WTC11 (cell line): ENCODE measurements around the gene CLTB. TPM values are rescaled to one million over a fixed set of nuclear protein-coding genes. Genes with fewer than 3 reads are reported as not detected.

Source experiments
- ATAC-seq: fragments of 200-7000 bp; cut with Tn5 transposase; 2 replicates; pipeline ENCODE4 v1.10.0; 2021; ENCODE audit warnings: mild to moderate bottlenecking, moderate library complexity
- CTCF ChIA-PET: fragments of 300-600 bp; sonication (Branson Sonifier 250); formaldehyde crosslinking; loops from one replicate; lab custom pipeline; 2021; ENCODE audit warnings: antibody characterized with exemption; lab: Charles Lee
- POLR2A ChIA-PET: fragments of 350-600 bp; sonication (Branson Sonifier 250); formaldehyde crosslinking; loops from one replicate; lab custom pipeline; 2021; ENCODE audit warnings: antibody characterized with exemption; lab: Charles Lee
- DNase-seq: peaks from one replicate; pipeline ENCODE4 v3.0.0; 2021; ENCODE audit warnings: low spot score
- H3K27ac Mint-ChIP-seq: 2 replicates; pipeline ENCODE4 v1.8.0; 2021; ENCODE audit warnings: mixed read lengths
- H3K27me3 Mint-ChIP-seq: 2 replicates; pipeline ENCODE4 v1.8.0; 2021; ENCODE audit warnings: low read depth, mild to moderate bottlenecking, moderate library complexity, mixed read lengths
- H3K36me3 Mint-ChIP-seq: 2 replicates; pipeline ENCODE4 v1.8.0; 2021; ENCODE audit warnings: mixed read lengths
- H3K4me1 Mint-ChIP-seq: 2 replicates; pipeline ENCODE4 v1.8.0; 2022; ENCODE audit warnings: mixed read lengths
- H3K4me3 Mint-ChIP-seq: 2 replicates; pipeline ENCODE4 v1.8.0; 2021; ENCODE audit warnings: mild to moderate bottlenecking, moderate library complexity, mixed read lengths
- H3K9me3 Mint-ChIP-seq: 2 replicates; pipeline ENCODE4 v1.8.0; 2021; ENCODE audit warnings: mixed read lengths
- AFF4 ChIP-seq: sonication (generic); formaldehyde crosslinking; IDR thresholded peaks from 2 replicates; pipeline ENCODE4 v1.8.1; 2023; ENCODE audit warnings: mild to moderate bottlenecking, missing genetic modification reagents, borderline replicate concordance
- ATF6 ChIP-seq: sonication (generic); formaldehyde crosslinking; IDR thresholded peaks from 2 replicates; pipeline ENCODE4 v1.8.1; 2023; ENCODE audit warnings: mild to moderate bottlenecking, missing genetic modification reagents
- CBFB ChIP-seq: sonication (generic); formaldehyde crosslinking; IDR thresholded peaks from 2 replicates; pipeline ENCODE4 v1.8.1; 2022; ENCODE audit warnings: mild to moderate bottlenecking, low read depth, missing genetic modification reagents
- CDX4 ChIP-seq: fragments of 250-450 bp; sonication (Bioruptor Pico); IDR thresholded peaks from 2 replicates; pipeline ENCODE4 v1.9.0; 2021; ENCODE audit warnings: moderate library complexity, mild to moderate bottlenecking, inconsistent platforms, borderline replicate concordance
- CREM ChIP-seq: sonication (generic); formaldehyde crosslinking; IDR thresholded peaks from 2 replicates; pipeline ENCODE4 v1.8.1; 2022; ENCODE audit warnings: mild to moderate bottlenecking, missing genetic modification reagents, moderate library complexity
- FOXK1 ChIP-seq: sonication (generic); formaldehyde crosslinking; IDR thresholded peaks from 2 replicates; pipeline ENCODE4 v1.8.0; 2022; ENCODE audit warnings: mild to moderate bottlenecking, moderate library complexity, missing genetic modification reagents
- FOXP4 ChIP-seq: sonication (generic); formaldehyde crosslinking; IDR thresholded peaks from 2 replicates; pipeline ENCODE4 v1.8.0; 2022; ENCODE audit warnings: mild to moderate bottlenecking, missing genetic modification reagents
- GABPB1 ChIP-seq: sonication (generic); formaldehyde crosslinking; IDR thresholded peaks from 2 replicates; pipeline ENCODE4 v1.8.1; 2023; ENCODE audit warnings: mild to moderate bottlenecking, missing genetic modification reagents
- HMGXB4 ChIP-seq: sonication (generic); formaldehyde crosslinking; IDR thresholded peaks from 2 replicates; pipeline ENCODE4 v1.8.1; 2023; ENCODE audit warnings: mild to moderate bottlenecking, moderate library complexity, missing genetic modification reagents
- IRF2 ChIP-seq: sonication (generic); formaldehyde crosslinking; IDR thresholded peaks from 2 replicates; pipeline ENCODE4 v1.8.0; 2022; ENCODE audit warnings: low read depth, missing genetic modification reagents, borderline replicate concordance
- MAX ChIP-seq: sonication (generic); formaldehyde crosslinking; IDR thresholded peaks from 2 replicates; pipeline ENCODE4 v1.8.0; 2022; ENCODE audit warnings: mild to moderate bottlenecking, missing genetic modification reagents
- MYBL2 ChIP-seq: sonication (generic); formaldehyde crosslinking; IDR thresholded peaks from 2 replicates; pipeline ENCODE4 v1.8.1; 2023; ENCODE audit warnings: mild to moderate bottlenecking, moderate library complexity, missing genetic modification reagents
- SMAD3 ChIP-seq: sonication (generic); formaldehyde crosslinking; IDR thresholded peaks from 2 replicates; pipeline ENCODE4 v1.8.0; 2022; ENCODE audit warnings: missing genetic modification reagents, mild to moderate bottlenecking, borderline replicate concordance
- SP1 ChIP-seq: sonication (generic); formaldehyde crosslinking; conservative IDR thresholded peaks from 2 replicates; pipeline ENCODE4 v1.8.1; 2022; ENCODE audit warnings: missing genetic modification reagents
- USF1 ChIP-seq: sonication (generic); formaldehyde crosslinking; IDR thresholded peaks from 2 replicates; pipeline ENCODE4 v1.8.0; 2022; ENCODE audit warnings: mild to moderate bottlenecking, missing genetic modification reagents
- ZBTB43 ChIP-seq: sonication (generic); formaldehyde crosslinking; IDR thresholded peaks from 2 replicates; pipeline ENCODE4 v1.8.1; 2023; ENCODE audit warnings: mild to moderate bottlenecking, missing genetic modification reagents
- ZNF416 ChIP-seq: fragments of 250-450 bp; sonication (Bioruptor Pico); IDR thresholded peaks from 2 replicates; pipeline ENCODE4 v1.9.0; 2021; ENCODE audit warnings: mild to moderate bottlenecking, inconsistent platforms
- total RNA-seq: library from RNA; stranded (reverse); gene quantifications from 3 replicates; pipeline ENCODE4 v1.2.3, GENCODE V29; 2021

Gene CLTB
- total RNA-seq, 1 experiment from 2014 or later = 33.8 TPM

GRCh38 chr5:176389135-176390123 lies 26.9 kb downstream of the CLTB start (continued):
- TF ChIP-seq ATF6 (CRISPR knock-in tag) = no peak
- no peak for TF ChIP-seq IRF2 (CRISPR knock-in tag)

- CTCF ChIA-PET = interaction anchor here (1.0 to 2.6 kb wide), 5 partner anchors 16 to 659 kb away, joined by 3 to 12 read pairs (median 8); partner anchors contain the start of genes CLTB, FAF2 and RNF44
- ATAC-seq (peak; percentile 92), DNase-seq (peak; percentile 99)
- Mint-ChIP-seq H3K27ac (peak within 1 kb of the TSS; percentile 100), H3K36me3 (peaks cover 30% of the 10 kb centered on the region), H3K4me1 (peaks cover 19% of the 10 kb centered on the region), H3K9me3 (no peaks in the 10 kb centered on the region), H3K27me3 (no peaks in the 10 kb centered on the region; the same call in 1 of the 2 replicates), H3K4me3 (peak within 1 kb of the TSS; percentile 99)
- POLR2A ChIA-PET = interaction anchor here (0.8 to 2.0 kb wide), 2 partner anchors 148 to 154 kb away, joined by 3 to 5 read pairs; partner anchors contain the start of gene RNF44
- TF ChIP-seq AFF4 (CRISPR knock-in tag) (no peak), MYBL2 (CRISPR knock-in tag) (peak; percentile 66), GABPB1 (CRISPR knock-in tag) (peak; percentile 74), FOXK1 (CRISPR knock-in tag) (peak; percentile 75), USF1 (CRISPR knock-in tag) (0 out of 2 replicates have a peak, but pooled peaks have one; percentile 59), CREM (peak; percentile 41; the same call in 1 of the 2 replicates), HMGXB4 (CRISPR knock-in tag) (0 out of 2 replicates have a peak, but pooled peaks have one; percentile 6), SMAD3 (CRISPR knock-in tag) (0 out of 2 replicates have a peak, but pooled peaks have one; percentile 1), ZNF416 (0 out of 2 replicates have a peak, but pooled peaks have one; percentile 9), CBFB (CRISPR knock-in tag) (0 out of 2 replicates have a peak, but pooled peaks have one; percentile 0), FOXP4 (CRISPR knock-in tag) (peak; percentile 60; the same call in 1 of the 2 replicates), CDX4 (CRISPR knock-in tag) (no peak), ZBTB43 (CRISPR knock-in tag) (peak; percentile 72), MAX (CRISPR knock-in tag) (peak; percentile 98), SP1 (CRISPR knock-in tag) (peak; percentile 85)
Observed at GRCh38 chr5:176388444-176389134, 27.8 kb downstream of the CLTB start, which contains the start of the genes HIGD2A and NOP16. HIGD2A (plus strand) TSS chr5:176388751; CDS start chr5:176388820, 69 bp downstream. NOP16 (minus strand) TSS chr5:176388598; CDS start chr5:176388539, 59 bp downstream.
